Endothelial cell of umbilical vein (primary cell): Measurements from ENCODE around the gene LRCH1. TPM values are rescaled to one million over a fixed set of nuclear protein-coding genes. Genes with fewer than 3 reads are reported as not detected.

Source experiments
- BruUV-seq: library from RNA; stranded (reverse); fragments of 400-500 nt; replicated peaks from 2 replicates; lab custom pipeline; 2021; lab: Mats Ljungman, UMichigan
- CTCF ChIA-PET: fragments of 300-600, 350-600 bp; sonication (Branson Sonifier 250); formaldehyde crosslinking; loops from one replicate; lab custom pipeline; 2021; ENCODE audit warnings: antibody characterized with exemption, inconsistent platforms; lab: Charles Lee
- POLR2A ChIA-PET: fragments of 300-600, 350-600 bp; sonication (Branson Sonifier 250); formaldehyde crosslinking; loops from one replicate; lab custom pipeline; 2021; ENCODE audit warnings: antibody characterized with exemption, inconsistent platforms; lab: Charles Lee
- DNase-seq: peaks from one replicate; pipeline ENCODE4 v3.0.0-alpha.2; 2011; ENCODE audit warnings: low read depth, low spot score
- FAIRE-seq: peaks from 2 replicates; lab custom pipeline; 2011; peaks lifted over from hg19 to GRCh38; lab: Jason Lieb, UNC
- H2AFZ ChIP-seq: 2 replicates; pipeline ENCODE4 v1.6.0; 2012; ENCODE audit warnings: low read depth, low read length, control low read depth, inconsistent platforms
- H3K27ac ChIP-seq: 2 replicates; pipeline ENCODE4 v1.5.1; 2011; ENCODE audit warnings: low read depth, mild to moderate bottlenecking, control low read depth, low read length, moderate library complexity; ENCODE audit not compliant: insufficient read depth
- H3K27me3 ChIP-seq, 2 experiments: 2 replicates each; pipeline versions ENCODE4 v1.6.0 to v1.6.1; 2011; ENCODE audit warnings: low read length in 2 of 2, mixed read lengths in 1 of 2; ENCODE audit not compliant: control insufficient read depth in 2 of 2, insufficient read depth in 2 of 2
- H3K36me3 ChIP-seq, 2 experiments: 2 replicates in 1 of 2; 3 replicates in 1 of 2; pipeline ENCODE4 v1.5.1; 2011; ENCODE audit warnings: low read length in 2 of 2, mild to moderate bottlenecking in 1 of 2, moderate library complexity in 1 of 2; ENCODE audit not compliant: control insufficient read depth in 2 of 2, insufficient read depth in 2 of 2; ENCODE audit errors: extremely low read depth in 1 of 2
- H3K4me1 ChIP-seq: 3 replicates; pipeline ENCODE4 v1.5.1; 2011; ENCODE audit warnings: mild to moderate bottlenecking, low read length; ENCODE audit not compliant: control insufficient read depth, insufficient read depth; ENCODE audit errors: extremely low read depth
- H3K4me2 ChIP-seq: 2 replicates; pipeline ENCODE4 v1.6.1; 2011; ENCODE audit warnings: low read length, control low read depth, mixed read lengths; ENCODE audit not compliant: insufficient read depth
- H3K4me3 ChIP-seq, 3 experiments: fragments of 200-600 bp in 1 of 3; sonication (generic), shearing (Covaris generic) in 1 of 3; replicated peaks in 1 of 3; 2 replicates each; pipeline ENCODE4 v1.5.1; 2011 to 2016; ENCODE audit warnings: control low read depth in 3 of 3, low read length in 3 of 3, mild to moderate bottlenecking in 2 of 3, inconsistent platforms in 1 of 3, low read depth in 1 of 3, moderate library complexity in 1 of 3; ENCODE audit not compliant: insufficient read depth in 1 of 3
- H3K79me2 ChIP-seq: 2 replicates; pipeline ENCODE4 v1.6.0; 2012; ENCODE audit warnings: low read length, inconsistent platforms; ENCODE audit not compliant: control insufficient read depth, insufficient read depth
- H3K9ac ChIP-seq: replicated peaks from 2 replicates; pipeline ENCODE3; 2011; ENCODE audit warnings: low read length, control low read depth; ENCODE audit not compliant: insufficient read depth; ENCODE audit errors: extremely low read depth
- H3K9me1 ChIP-seq: replicated peaks from 3 replicates; pipeline ENCODE4 v1.6.0; 2011; ENCODE audit warnings: mild to moderate bottlenecking, low read length; ENCODE audit not compliant: control insufficient read depth, insufficient read depth; ENCODE audit errors: extremely low read depth
- H3K9me3 ChIP-seq: replicated peaks from 2 replicates; pipeline ENCODE4 v1.5.1; 2012; ENCODE audit warnings: low read length, inconsistent platforms; ENCODE audit not compliant: control insufficient read depth, insufficient read depth
- H4K20me1 ChIP-seq: replicated peaks from 2 replicates; pipeline ENCODE3; 2011; ENCODE audit warnings: mild to moderate bottlenecking, low read length; ENCODE audit not compliant: control insufficient read depth, insufficient read depth; ENCODE audit errors: extremely low read depth
- EZH2 ChIP-seq: IDR thresholded peaks from 2 replicates; pipeline ENCODE4 v1.6.1; 2012; ENCODE audit warnings: borderline replicate concordance, low read depth, mild to moderate bottlenecking, moderate library complexity, low read length, inconsistent platforms; ENCODE audit not compliant: severe bottlenecking
- FOS ChIP-seq: IDR thresholded peaks from 2 replicates; pipeline ENCODE4 v1.6.1; 2011; ENCODE audit warnings: mild to moderate bottlenecking, low read length, moderate library complexity, borderline replicate concordance; ENCODE audit not compliant: insufficient read depth
- GATA2 ChIP-seq: IDR thresholded peaks from 2 replicates; pipeline ENCODE4 v1.7.0; 2011; ENCODE audit warnings: low read depth, mild to moderate bottlenecking, moderate library complexity, mixed read lengths, low read length; ENCODE audit not compliant: insufficient read length, insufficient read depth
- JUN ChIP-seq: IDR thresholded peaks from 2 replicates; pipeline ENCODE4 v1.6.1; 2011; ENCODE audit warnings: borderline replicate concordance, low read depth; ENCODE audit not compliant: insufficient read length, insufficient read depth
- MYC ChIP-seq: IDR thresholded peaks from one replicate; pipeline ENCODE4 v1.6.1; 2011; ENCODE audit warnings: mild to moderate bottlenecking, low read depth, low read length
- POLR2A ChIP-seq: IDR thresholded peaks from 2 replicates; pipeline ENCODE4 v1.6.1; 2012; ENCODE audit warnings: low read depth, mild to moderate bottlenecking, control low read depth, low read length
- POLR2AphosphoS5 ChIP-seq: IDR thresholded peaks from 2 replicates; pipeline ENCODE4 v1.6.1; 2012; ENCODE audit warnings: low read depth, mild to moderate bottlenecking, control low read depth, low read length, moderate library complexity; ENCODE audit not compliant: insufficient read depth
- dilution Hi-C: fragments of 300-500 bp; cut with MboI; formaldehyde crosslinking; loops from one replicate; pipeline ENCODE4 v1.15.0; 2019; ENCODE audit warnings: low sequenced_read_pairs; ENCODE audit not compliant: extremely low pct_ligation_motif_present
- intact Hi-C: fragments of 100-400 bp; cut with micrococcal nuclease; formaldehyde crosslinking; loops from one replicate; pipeline ENCODE4 v1.10.0; 2022
- polyA plus RNA-seq, 4 experiments: library from polyadenylated mRNA; depleted of rRNA in 3 of 4; stranded (reverse) in 3 of 4; unstranded in 1 of 4; fragments of >200 nt; gene quantifications; 2 replicates each; pipeline versions ENCODE4 v1.2.1 to v1.2.3, GENCODE V29; 2011 to 2012; ENCODE audit warnings: missing spikeins in 1 of 4
- total RNA-seq: library from RNA; stranded (reverse); gene quantifications from 2 replicates; pipeline ENCODE4 v1.2.3, GENCODE V29; 2021
- TF ChIP-seq, protein P1 (sequence below), 2 donors: IDR thresholded peaks; 1 replicate in 1 of 2; 2 replicates in 1 of 2; pipeline ENCODE4 v1.5.1; 2011; ENCODE audit warnings: low read length in 2 of 2, mild to moderate bottlenecking in 2 of 2, moderate library complexity in 2 of 2, control low read depth in 1 of 2, inconsistent platforms in 1 of 2, low read depth in 1 of 2; ENCODE audit not compliant: insufficient read depth in 1 of 2; ENCODE audit errors: extremely low read depth in 1 of 2
- TF ChIP-seq, protein P2 (sequence below): IDR thresholded peaks from 2 replicates; pipeline ENCODE4 v1.6.1; 2011; ENCODE audit not compliant: insufficient read depth, insufficient read length

The LRCH1 gene
- total and polyA plus RNA-seq, 2 donors (not counting 3 experiments of a cell fraction or from before 2014, with no cell fraction given): 5.4 to 16.5 TPM

GRCh38 chr13:46738766-46739165 is 185.8 kb downstream of the LRCH1 start:
- dilution Hi-C loops: no loop called here
- no peak overlapping the region for H3K9ac ChIP-seq
- ChIA-PET POLR2A (no interaction called here), CTCF (no interaction called here)
- intact Hi-C loops: no loop called here
- peaks cover 4 to 6% of the 10 kb centered on the region in 2 experiments for H3K36me3 ChIP-seq
- H3K9me1 ChIP-seq: no peaks in the 10 kb centered on the region
- no peak overlapping the region for H3K4me2 ChIP-seq
- H3K4me1 ChIP-seq: no peaks in the 10 kb centered on the region
- FAIRE-seq: no peak
- H2AFZ ChIP-seq: no peak overlapping the region
- no peak overlapping the region for H3K27ac ChIP-seq
- no peaks in the 10 kb centered on the region for H4K20me1 ChIP-seq
- H3K79me2 ChIP-seq: no peaks in the 10 kb centered on the region
- H3K9me3 ChIP-seq: no peaks in the 10 kb centered on the region
- TF ChIP-seq JUN (no peak), GATA2 (no peak), EZH2 (no peak), MYC (no peak), FOS (no peak), POLR2A (no peak), POLR2AphosphoS5 (no peak)
- TF ChIP-seq, protein P1, sequence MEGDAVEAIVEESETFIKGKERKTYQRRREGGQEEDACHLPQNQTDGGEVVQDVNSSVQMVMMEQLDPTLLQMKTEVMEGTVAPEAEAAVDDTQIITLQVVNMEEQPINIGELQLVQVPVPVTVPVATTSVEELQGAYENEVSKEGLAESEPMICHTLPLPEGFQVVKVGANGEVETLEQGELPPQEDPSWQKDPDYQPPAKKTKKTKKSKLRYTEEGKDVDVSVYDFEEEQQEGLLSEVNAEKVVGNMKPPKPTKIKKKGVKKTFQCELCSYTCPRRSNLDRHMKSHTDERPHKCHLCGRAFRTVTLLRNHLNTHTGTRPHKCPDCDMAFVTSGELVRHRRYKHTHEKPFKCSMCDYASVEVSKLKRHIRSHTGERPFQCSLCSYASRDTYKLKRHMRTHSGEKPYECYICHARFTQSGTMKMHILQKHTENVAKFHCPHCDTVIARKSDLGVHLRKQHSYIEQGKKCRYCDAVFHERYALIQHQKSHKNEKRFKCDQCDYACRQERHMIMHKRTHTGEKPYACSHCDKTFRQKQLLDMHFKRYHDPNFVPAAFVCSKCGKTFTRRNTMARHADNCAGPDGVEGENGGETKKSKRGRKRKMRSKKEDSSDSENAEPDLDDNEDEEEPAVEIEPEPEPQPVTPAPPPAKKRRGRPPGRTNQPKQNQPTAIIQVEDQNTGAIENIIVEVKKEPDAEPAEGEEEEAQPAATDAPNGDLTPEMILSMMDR (IDR thresholded peaks at IDR 0.05; ENCODE audit: extremely low read depth in 1 of 2, insufficient read depth in 1 of 2, low read depth in 1 of 2, low read length in 2 of 2): no peak
- TF ChIP-seq, protein P2, sequence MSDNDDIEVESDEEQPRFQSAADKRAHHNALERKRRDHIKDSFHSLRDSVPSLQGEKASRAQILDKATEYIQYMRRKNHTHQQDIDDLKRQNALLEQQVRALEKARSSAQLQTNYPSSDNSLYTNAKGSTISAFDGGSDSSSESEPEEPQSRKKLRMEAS: no peak
- no TSS peak for BruUV-seq
- DNase-seq: no peak
- no peaks in the 10 kb centered on the region for H3K27me3 ChIP-seq
- H3K4me3 ChIP-seq: no peak overlapping the region
